GM12892 (cell line): ENCODE data around the gene GNAI1.

Source experiments
- POLR2A ChIP-seq: IDR thresholded peaks from 2 replicates; pipeline ENCODE4 v1.6.1; 2011; ENCODE audit warnings: low read depth, low read length, control low read depth
- POLR2AphosphoS5 ChIP-seq: IDR thresholded peaks from 2 replicates; pipeline ENCODE4 v1.6.1; 2011; ENCODE audit warnings: low read depth, low read length, control low read depth

- TF ChIP-seq POLR2AphosphoS5 (no peak), POLR2A (no peak)
Observed at GRCh38 chr7:80231707-80232106, 97.1 kb downstream of the GNAI1 start.
